VCaP (cell line): Measurements from ENCODE around the gene SPINK14.

ENCODE experiments used
- H3K27ac ChIP-seq: fragments of 450-650 bp; 2 replicates; pipeline ENCODE4 v1.5.1; 2017
- CTCF ChIP-seq: fragments of 450-650 bp; conservative IDR thresholded peaks from 2 replicates; pipeline ENCODE4 v1.5.1; 2017; ENCODE audit warnings: mild to moderate bottlenecking, moderate library complexity

The SPINK14 gene

GRCh38 chr5:148146487-148146886 is 21.9 kb upstream of the SPINK14 start:
- no peak for TF ChIP-seq CTCF

GRCh38 chr5:148147415-148147814 is 20.9 kb upstream of the SPINK14 start:
- no peak for TF ChIP-seq CTCF
- H3K27ac ChIP-seq: peak overlapping the region; percentile 82

More at GRCh38 chr5:148146487-148146886, 21.9 kb upstream of the SPINK14 start:
- H3K27ac ChIP-seq: peak overlapping the region; percentile 82

- no peak overlapping the region for H3K27ac ChIP-seq
- no peak for TF ChIP-seq CTCF
Observed at GRCh38 chr5:148151872-148152271, 16.5 kb upstream of the SPINK14 start.

- TF ChIP-seq CTCF: no peak
- H3K27ac ChIP-seq: no peak overlapping the region
Observed at GRCh38 chr5:148152781-148153180, 15.6 kb upstream of the SPINK14 start.

GRCh38 chr5:148156609-148157008 is 11.7 kb upstream of the SPINK14 start:
- H3K27ac ChIP-seq: no peak overlapping the region
- no peak for TF ChIP-seq CTCF

- no peak for TF ChIP-seq CTCF
Observed at GRCh38 chr5:148162038-148162437, 6.3 kb upstream of the SPINK14 start.

GRCh38 chr5:148163345-148163744 is 5.0 kb upstream of the SPINK14 start:
- TF ChIP-seq CTCF: no peak
- H3K27ac ChIP-seq: no peak overlapping the region

More at GRCh38 chr5:148162038-148162437, 6.3 kb upstream of the SPINK14 start:
- H3K27ac ChIP-seq: no peak overlapping the region
